GM12878 (cell line): Measurements from ENCODE around the gene TBX4. TPM values are rescaled to one million over a fixed set of nuclear protein-coding genes. Genes with fewer than 3 reads are reported as not detected.

Experiments used
- ATAC-seq: fragments of 200-7000 bp; cut with Tn5 transposase; 3 replicates; pipeline ENCODE4 v1.9.1; 2020; ENCODE audit warnings: mild to moderate bottlenecking, moderate library complexity
- BruUV-seq: library from RNA; stranded (reverse); fragments of 400-500 nt; replicated peaks from 2 replicates; lab custom pipeline; 2021; lab: Mats Ljungman, UMichigan
- CTCF ChIA-PET: fragments of 300-600 bp; sonication (Branson Sonifier 250); formaldehyde crosslinking; extraction: SDS; loops from one replicate; lab custom pipeline; 2021; ENCODE audit warnings: inconsistent platforms; lab: Yijun Ruan, JAX
- POLR2A ChIA-PET: fragments of 350-600 bp; formaldehyde crosslinking; extraction: SDS; loops from one replicate; lab custom pipeline; 2021; ENCODE audit warnings: inconsistent platforms; lab: Charles Lee
- RAD21 ChIA-PET: fragments of 300-600 bp; sonication (Branson Sonifier 250); formaldehyde crosslinking; loops from one replicate; lab custom pipeline; 2023; ENCODE audit warnings: antibody characterized with exemption; ENCODE audit not compliant: unreplicated experiment; lab: Charles Lee
- SMC1A ChIA-PET: fragments of 300-600 bp; sonication (Branson Sonifier 250); formaldehyde crosslinking; loops from one replicate; lab custom pipeline; 2023; ENCODE audit not compliant: unreplicated experiment, uncharacterized antibody; lab: Charles Lee
- DNase-seq: peaks from one replicate; pipeline ENCODE4 v3.0.0-alpha.2; 2011; ENCODE audit warnings: low read depth, low spot score
- FAIRE-seq: peaks from 3 replicates; lab custom pipeline; 2011; peaks lifted over from hg19 to GRCh38; lab: Jason Lieb, UNC
- H2AFZ ChIP-seq: 2 replicates; pipeline ENCODE4 v1.6.0; 2011; ENCODE audit warnings: low read depth, low read length, control low read depth; ENCODE audit not compliant: control insufficient read depth
- H3K27ac ChIP-seq: 2 replicates; pipeline ENCODE4 v1.5.1; 2011; ENCODE audit warnings: control low read depth; ENCODE audit not compliant: control insufficient read depth, insufficient read depth
- H3K27me3 ChIP-seq, 2 experiments: replicated peaks in 1 of 2; 2 replicates each; pipeline versions ENCODE4 v1.6.0 to v1.6.1; 2011; ENCODE audit warnings: low read length in 1 of 2; ENCODE audit not compliant: control insufficient read depth in 2 of 2, insufficient read depth in 2 of 2
- H3K36me3 ChIP-seq, 2 experiments: 2 replicates each; pipeline ENCODE4 v1.5.1; 2011; ENCODE audit warnings: low read length in 1 of 2; ENCODE audit not compliant: control insufficient read depth in 2 of 2, insufficient read depth in 2 of 2
- H3K4me1 ChIP-seq: 2 replicates; pipeline ENCODE4 v1.6.1; 2011; ENCODE audit warnings: mild to moderate bottlenecking, low read length, moderate library complexity, mixed read lengths; ENCODE audit not compliant: control insufficient read depth, insufficient read depth
- H3K4me2 ChIP-seq: 2 replicates; pipeline ENCODE4 v1.6.0; 2011; ENCODE audit warnings: control low read depth; ENCODE audit not compliant: control insufficient read depth, insufficient read depth
- H3K4me3 ChIP-seq: fragments of 200-600 bp; sonication (generic); 2 replicates; pipeline ENCODE4 v1.5.1; 2016
- H3K79me2 ChIP-seq: 2 replicates; pipeline ENCODE4 v1.6.0; 2011; ENCODE audit warnings: low read length; ENCODE audit not compliant: control insufficient read depth, insufficient read depth
- H3K9ac ChIP-seq: 2 replicates; pipeline ENCODE4 v1.8.0; 2011; ENCODE audit warnings: low read length, control low read depth, mixed read lengths; ENCODE audit not compliant: control insufficient read depth, insufficient read depth
- H3K9me3 ChIP-seq: replicated peaks from 3 replicates; pipeline ENCODE4 v1.5.1; 2011; ENCODE audit warnings: mild to moderate bottlenecking, low read length; ENCODE audit not compliant: control insufficient read depth, insufficient read depth
- H4K20me1 ChIP-seq: 2 replicates; pipeline ENCODE4 v1.6.0; 2011; ENCODE audit not compliant: control insufficient read depth, insufficient read depth
- ASH2L ChIP-seq: fragments of 300-600, 200-600 bp; sonication (generic); IDR thresholded peaks from 2 replicates; pipeline ENCODE4 v1.6.1; 2017; ENCODE audit warnings: low read depth, mild to moderate bottlenecking, borderline replicate concordance
- CEBPZ ChIP-seq: fragments of 150-350 bp; IDR thresholded peaks from 2 replicates; pipeline ENCODE4 v1.6.1; 2016; ENCODE audit warnings: low read depth, low read length
- HDGF ChIP-seq: fragments of 450-650 bp; IDR thresholded peaks from 2 replicates; pipeline ENCODE4 v1.6.1; 2016; ENCODE audit warnings: antibody characterized with exemption
- NFXL1 ChIP-seq: fragments of 450-650 bp; IDR thresholded peaks from 2 replicates; pipeline ENCODE4 v1.6.1; 2017; ENCODE audit warnings: antibody characterized with exemption, mild to moderate bottlenecking, borderline replicate concordance
- NKRF ChIP-seq: fragments of 450-650 bp; conservative IDR thresholded peaks from 2 replicates; pipeline ENCODE4 v1.6.1; 2017; ENCODE audit warnings: mild to moderate bottlenecking, moderate library complexity
- SUZ12 ChIP-seq: fragments of 200-600 bp; sonication (generic); IDR thresholded peaks from one replicate; pipeline ENCODE4 v1.6.1; 2018; ENCODE audit warnings: antibody characterized with exemption, mild to moderate bottlenecking; ENCODE audit not compliant: unreplicated experiment
- ZSCAN29 ChIP-seq: fragments of 450-650 bp; IDR thresholded peaks from 2 replicates; pipeline ENCODE4 v1.6.1; 2017; ENCODE audit warnings: mild to moderate bottlenecking, moderate library complexity
- WGBS: methylation state at CpG from one replicate; pipeline ENCODE4 v1.1.6; 2016; ENCODE audit warnings: low lambda C conversion rate; ENCODE audit not compliant: insufficient replicate concordance, insufficient coverage; ENCODE audit errors: missing lambda C conversion rate; 5-methylcytosine and 5-hydroxymethylcytosine counted together
- in situ Hi-C: fragments of 300-500 bp; cut with MboI; formaldehyde crosslinking; loops from 9 replicates; pipeline ENCODE4 v1.14.3; 2018; ENCODE audit warnings: mixed read lengths
- intact Hi-C: fragments of 100-400 bp; cut with micrococcal nuclease; formaldehyde crosslinking; loops from one replicate; pipeline ENCODE4 v1.14.2; 2022; ENCODE audit not compliant: unreplicated experiment
- polyA plus RNA-seq, 11 experiments: library from polyadenylated mRNA; depleted of rRNA in 4 of 11; unstranded in 6 of 11; stranded (reverse) in 5 of 11; fragments of >200 nt; fragmentation: Nextera tagmentation in 4 of 11; fragmentation: Illumina TruSeq in 1 of 11; extraction: Ambion mirVana in 4 of 11; extraction: Trizol in 1 of 11; gene quantifications; 1 replicate in 1 of 11; 2 replicates in 10 of 11; pipeline versions ENCODE4 v1.2.1 to v1.2.3, GENCODE V29; 2011 to 2016; ENCODE audit warnings: inconsistent platforms in 2 of 11, missing spikeins in 2 of 11, low read depth in 1 of 11
- total RNA-seq, 4 experiments: library from RNA; depleted of rRNA in 3 of 4; stranded (reverse); fragments of >200 nt in 3 of 4; fragmentation: Illumina TruSeq in 1 of 4; extraction: Trizol in 1 of 4; gene quantifications; 2 replicates each; pipeline versions ENCODE4 v1.2.1 to v1.2.3, GENCODE V29; 2013 to 2021

TBX4 gene
- total and polyA plus RNA-seq, 10 of the 15 experiments (the other 5 are each of a cell fraction or from before 2014, with no cell fraction given): 0.01 TPM; not detected in 9

DNA sequence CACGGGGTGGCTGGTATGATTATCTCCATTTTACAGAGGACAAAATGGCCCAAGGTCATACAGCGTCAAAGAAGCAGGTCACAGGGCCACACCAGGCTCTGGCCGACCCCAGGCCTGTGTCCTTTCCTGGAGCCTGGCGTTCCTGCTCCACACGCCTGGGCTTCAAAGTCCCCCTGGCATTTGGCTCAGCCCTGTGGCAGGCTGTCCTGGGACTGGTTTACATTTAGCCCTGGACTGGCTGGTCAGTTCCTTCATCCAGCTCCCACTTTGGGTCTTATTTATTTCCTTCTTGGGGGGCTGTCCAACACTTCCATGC is 37.3 kb upstream of the TBX4 start:
- H3K27ac ChIP-seq: no peak overlapping the region
- TF ChIP-seq NFXL1: peak; percentile 8; the same call in 1 of the 2 replicates
- TF ChIP-seq SUZ12: no peak
- H3K4me2 ChIP-seq: no peak overlapping the region
- peaks cover 1% of the 10 kb centered on the region; the same call in 1 of the 3 replicates for H3K9me3 ChIP-seq
- no peak overlapping the region for H2AFZ ChIP-seq
- ChIA-PET POLR2A (no interaction called here), RAD21 (interaction anchor here (1.3 to 1.9 kb wide), 2 partner anchors 421 to 695 kb away, joined by 4 to 8 read pairs; no protein-coding TSS in a partner anchor), SMC1A (no interaction called here), CTCF (interaction anchor here (1.0 to 2.4 kb wide), 2 partner anchors 136 to 221 kb away, joined by 3 to 7 read pairs; no protein-coding TSS in a partner anchor)
- DNase-seq (no peak), ATAC-seq (no peak), FAIRE-seq (no peak)
- H3K4me1 ChIP-seq: peaks cover 4% of the 10 kb centered on the region; the same call in 1 of the 2 replicates
- H4K20me1 ChIP-seq: no peaks in the 10 kb centered on the region
- WGBS: 56% methylated on average over 5 of the region's 5 CpGs
- no peak overlapping the region for H3K4me3 ChIP-seq
- peaks cover 10 to 19% of the 10 kb centered on the region in 2 experiments; a peak in 3 of 4 replicates for H3K27me3 ChIP-seq
- BruUV-seq: no TSS peak
- H3K79me2 ChIP-seq: no peaks in the 10 kb centered on the region
- in situ Hi-C loops (loop anchor here (5.0 to 10.0 kb wide), 2 partner anchors 422 to 690 kb away; no protein-coding TSS in a partner anchor), intact Hi-C loops (loop anchor here (5.0 kb wide), 1 partner anchor 692 kb away; no protein-coding TSS in a partner anchor)
- no peak overlapping the region for H3K9ac ChIP-seq
- H3K36me3 ChIP-seq: no peaks in the 10 kb centered on the region

GRCh38 chr17:61415374-61416210 is 36.6 kb upstream of the TBX4 start:
- intact Hi-C loops (loop anchor here (5.0 kb wide), 1 partner anchor 692 kb away; no protein-coding TSS in a partner anchor), in situ Hi-C loops (loop anchor here (5.0 to 10.0 kb wide), 2 partner anchors 422 to 689 kb away; no protein-coding TSS in a partner anchor)
- H3K27ac ChIP-seq: no peak overlapping the region
- POLR2A ChIA-PET: no interaction called here
- no peak for ATAC-seq
- no peak for FAIRE-seq
- no peaks in the 10 kb centered on the region for H4K20me1 ChIP-seq
- WGBS: 68% methylated on average over 6 of the region's 6 CpGs
- SMC1A ChIA-PET: no interaction called here
- CTCF ChIA-PET: interaction anchor here (0.9 to 1.1 kb wide), 2 partner anchors 419 to 699 kb away, joined by 3 read pairs; no protein-coding TSS in a partner anchor
- RAD21 ChIA-PET: interaction anchor here (0.6 to 1.3 kb wide), 2 partner anchors 421 to 688 kb away, joined by 3 to 4 read pairs; no protein-coding TSS in a partner anchor
- DNase-seq: no peak
- no TSS peak for BruUV-seq
- H3K4me3 ChIP-seq: no peak overlapping the region
- no peak overlapping the region for H3K4me2 ChIP-seq
- no peak overlapping the region for H2AFZ ChIP-seq
- H3K9me3 ChIP-seq: peaks cover 1% of the 10 kb centered on the region; the same call in 1 of the 3 replicates
- no peaks in the 10 kb centered on the region for H3K79me2 ChIP-seq
- H3K9ac ChIP-seq: no peak overlapping the region
- no peaks in the 10 kb centered on the region for H3K36me3 ChIP-seq
- H3K27me3 ChIP-seq: peaks cover 4 to 12% of the 10 kb centered on the region in 2 experiments; a peak in 3 of 4 replicates
- H3K4me1 ChIP-seq: peaks cover 4% of the 10 kb centered on the region; the same call in 1 of the 2 replicates
- TF ChIP-seq NKRF: no peak
- TF ChIP-seq CEBPZ: no peak
- no peak for TF ChIP-seq ASH2L
- no peak for TF ChIP-seq ZSCAN29
- no peak for TF ChIP-seq HDGF
